Stimulated activated CD8-positive, alpha-beta memory T cell treated with anti-CD3 and anti-CD28 coated beads, Interleukin-7, amount 100 ng/mL, for 24 hours (primary cell): ENCODE measurements around the gene WDR45B.
"Not testable (repeated sequence)": the region's sequence is repeated elsewhere in the genome, so short reads cannot be mapped to it uniquely, and the experiment has no call there.

Experiments
- DNase-seq: peaks from one replicate; pipeline ENCODE4 v3.0.0-alpha.2; 2020; ENCODE audit warnings: low read depth

Gene WDR45B

GRCh38 chr17:82582709-82583108, 65.5 kb downstream of the WDR45B start:
- DNase-seq = no peak

DNA sequence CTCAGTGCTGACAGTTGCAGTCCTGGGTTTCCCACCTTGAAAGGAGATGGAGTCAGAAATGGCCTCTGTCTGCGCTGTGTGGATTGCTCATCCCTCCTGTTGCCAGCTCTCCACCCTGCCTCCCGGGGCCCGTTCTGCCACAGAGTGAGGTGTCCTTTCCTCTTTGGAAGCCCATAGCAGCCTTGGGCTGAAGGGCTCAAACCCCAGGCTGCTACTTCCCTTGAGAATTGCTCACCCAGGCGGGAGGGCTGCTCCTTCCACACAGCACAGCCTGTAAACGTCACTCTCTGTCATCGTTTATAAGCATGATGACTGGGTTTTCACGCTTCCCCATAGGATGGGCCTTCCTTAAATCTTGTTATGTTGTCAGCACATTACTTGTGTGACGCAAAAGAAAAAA, 66.0 kb downstream of the WDR45B start:
- no peak for DNase-seq

GRCh38 chr17:82579969-82580368, 68.3 kb downstream of the WDR45B start:
- DNase-seq = not testable (repeated sequence)

DNA sequence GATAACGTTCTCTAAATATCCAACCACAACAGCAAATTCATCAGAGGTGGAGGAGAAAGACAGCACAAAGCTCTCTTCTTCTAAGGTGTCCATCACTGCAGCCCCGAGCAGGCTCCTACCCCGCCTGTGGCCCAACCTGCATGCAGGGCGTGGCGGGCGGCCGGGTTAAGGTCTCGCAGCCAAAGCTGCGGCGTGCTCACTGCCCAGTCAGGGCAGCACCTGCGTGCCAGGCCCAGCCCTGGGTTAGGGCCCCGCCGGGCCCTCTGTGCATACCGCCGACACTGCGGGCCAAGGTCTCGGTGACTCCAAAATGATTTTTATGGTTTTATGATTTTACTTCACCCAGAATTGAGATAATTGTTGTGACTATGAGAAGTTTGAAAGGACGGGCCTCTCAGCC, 70.9 kb downstream of the WDR45B start:
- DNase-seq = no peak

- not testable (repeated sequence) for DNase-seq
Measured at GRCh38 chr17:82575581-82576221, 72.5 kb downstream of the WDR45B start.

- DNase-seq = no peak
Measured at GRCh38 chr17:82574041-82574440, 74.2 kb downstream of the WDR45B start.

DNA sequence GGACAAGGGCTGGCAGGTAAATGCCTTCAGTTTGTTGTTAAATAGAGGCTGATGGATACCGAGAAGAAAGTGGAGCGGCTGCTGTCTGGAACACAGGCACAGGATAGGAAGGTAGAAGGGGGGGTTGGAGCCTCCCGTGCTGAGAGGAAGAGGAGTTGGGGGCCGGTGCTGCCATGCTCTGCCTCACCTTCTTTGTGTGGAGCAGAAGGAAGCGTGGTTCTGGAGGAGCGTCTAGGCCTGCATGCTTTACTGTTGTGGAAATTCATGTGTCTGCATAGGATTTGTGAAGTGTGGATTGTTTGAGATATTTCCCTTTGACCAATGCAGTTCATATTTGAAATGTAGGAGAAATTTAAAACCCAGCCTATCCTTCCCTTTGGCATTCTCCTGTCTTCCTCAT, 76.4 kb downstream of the WDR45B start:
- DNase-seq = no peak

- DNase-seq = no peak
Measured at GRCh38 chr17:82570277-82570676, 78.0 kb downstream of the WDR45B start.

- DNase-seq = no peak
Measured at GRCh38 chr17:82569621-82570020, 78.6 kb downstream of the WDR45B start.

- DNase-seq = no peak
Measured at GRCh38 chr17:82568997-82569393, 79.2 kb downstream of the WDR45B start.

- no peak for DNase-seq
Measured at GRCh38 chr17:82567286-82567685, 81.0 kb downstream of the WDR45B start.

GRCh38 chr17:82566129-82566960, 81.9 kb downstream of the WDR45B start:
- DNase-seq = no peak

DNA sequence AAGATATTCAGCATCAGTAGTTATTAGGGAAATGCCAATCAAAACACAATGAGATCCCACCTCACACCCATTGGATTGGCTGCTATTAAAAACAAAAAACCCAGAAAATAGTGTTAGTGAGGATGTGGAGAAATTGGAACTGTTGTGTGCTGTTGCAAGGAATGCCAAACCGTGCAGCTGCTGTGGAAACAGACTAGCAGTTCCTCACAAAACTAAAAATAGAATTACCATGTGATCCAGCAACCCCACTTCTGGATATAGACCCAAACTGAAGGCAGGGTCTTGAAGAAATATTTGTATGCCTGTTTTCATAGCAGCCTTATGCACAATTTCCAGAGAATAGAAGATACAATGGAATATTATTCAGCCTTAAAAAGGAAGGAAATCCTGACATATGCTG, 82.7 kb downstream of the WDR45B start:
- DNase-seq = no peak
